ENCODE results near the gene TKT.

DNA sequence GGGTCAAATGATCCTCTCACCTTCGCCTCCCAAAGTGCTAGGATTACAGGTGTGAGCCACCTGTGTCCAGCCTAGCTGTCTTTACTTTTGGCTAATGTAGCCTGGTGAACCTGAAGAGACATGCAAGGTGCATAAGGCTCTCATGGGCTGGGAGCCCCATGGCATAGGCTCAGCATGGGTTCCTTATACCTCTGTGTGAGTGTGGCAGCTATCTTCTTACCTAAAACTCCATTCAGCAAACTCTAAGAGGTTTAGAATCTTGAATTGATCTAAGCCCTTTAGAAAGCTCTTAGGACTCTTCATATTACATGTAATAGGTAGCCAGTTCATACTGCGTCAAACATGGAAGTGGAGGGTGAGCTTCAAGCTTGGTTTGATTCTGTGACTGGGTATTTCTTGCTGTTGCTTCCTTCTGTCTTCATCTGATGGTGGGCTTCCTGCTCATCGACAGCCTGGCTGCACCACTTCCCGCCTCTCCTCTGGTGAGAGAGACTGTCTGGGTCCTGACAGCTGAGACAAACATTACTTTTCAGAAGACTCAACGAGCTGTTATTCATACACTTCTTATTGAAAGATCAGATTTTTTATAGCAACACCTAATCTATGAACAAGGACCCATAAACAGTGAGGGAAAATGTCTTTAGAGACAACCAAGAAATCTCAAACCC lies 19.2 kb upstream of the TKT start:
- TF ChIP-seq POLR2A (IDR thresholded peaks at IDR 0.05): no peak
- TF ChIP-seq, protein P1, sequence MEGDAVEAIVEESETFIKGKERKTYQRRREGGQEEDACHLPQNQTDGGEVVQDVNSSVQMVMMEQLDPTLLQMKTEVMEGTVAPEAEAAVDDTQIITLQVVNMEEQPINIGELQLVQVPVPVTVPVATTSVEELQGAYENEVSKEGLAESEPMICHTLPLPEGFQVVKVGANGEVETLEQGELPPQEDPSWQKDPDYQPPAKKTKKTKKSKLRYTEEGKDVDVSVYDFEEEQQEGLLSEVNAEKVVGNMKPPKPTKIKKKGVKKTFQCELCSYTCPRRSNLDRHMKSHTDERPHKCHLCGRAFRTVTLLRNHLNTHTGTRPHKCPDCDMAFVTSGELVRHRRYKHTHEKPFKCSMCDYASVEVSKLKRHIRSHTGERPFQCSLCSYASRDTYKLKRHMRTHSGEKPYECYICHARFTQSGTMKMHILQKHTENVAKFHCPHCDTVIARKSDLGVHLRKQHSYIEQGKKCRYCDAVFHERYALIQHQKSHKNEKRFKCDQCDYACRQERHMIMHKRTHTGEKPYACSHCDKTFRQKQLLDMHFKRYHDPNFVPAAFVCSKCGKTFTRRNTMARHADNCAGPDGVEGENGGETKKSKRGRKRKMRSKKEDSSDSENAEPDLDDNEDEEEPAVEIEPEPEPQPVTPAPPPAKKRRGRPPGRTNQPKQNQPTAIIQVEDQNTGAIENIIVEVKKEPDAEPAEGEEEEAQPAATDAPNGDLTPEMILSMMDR (IDR thresholded peaks at IDR 0.05): no peak
- TF ChIP-seq EP300 (IDR thresholded peaks at IDR 0.05; ENCODE audit: low read depth): no peak
- TF ChIP-seq POLR2AphosphoS5 (IDR thresholded peaks at IDR 0.05): no peak

All from transverse colon (tissue), 4 donors.